Measurements from ENCODE around the gene FURIN. TPM values are rescaled to one million over a fixed set of nuclear protein-coding genes. Genes with fewer than 3 reads are reported as not detected.

The FURIN gene
- total and polyA plus RNA-seq, 9 of the 15 experiments (the other 6 are each of a cell fraction or from before 2014, with no cell fraction given): 0.92 to 99.9 (median 34.8) TPM

GRCh38 chr15:90829126-90829525 lies 39.3 kb upstream of the FURIN start (continued):
- TF ChIP-seq KDM1A (IDR thresholded peaks at IDR 0.05) (peak in 1 of 2 experiments; percentile 9; a peak in 1 of 4 replicates), CBX3 (IDR thresholded peaks at IDR 0.05; ENCODE audit: borderline replicate concordance in 1 of 2, low read length in 2 of 2) (no peak), PREB (CRISPR knock-in tag; IDR thresholded peaks at IDR 0.05) (no peak), BCOR (IDR thresholded peaks at IDR 0.05) (peak; percentile 67; the same call in 1 of the 2 replicates)

DNA sequence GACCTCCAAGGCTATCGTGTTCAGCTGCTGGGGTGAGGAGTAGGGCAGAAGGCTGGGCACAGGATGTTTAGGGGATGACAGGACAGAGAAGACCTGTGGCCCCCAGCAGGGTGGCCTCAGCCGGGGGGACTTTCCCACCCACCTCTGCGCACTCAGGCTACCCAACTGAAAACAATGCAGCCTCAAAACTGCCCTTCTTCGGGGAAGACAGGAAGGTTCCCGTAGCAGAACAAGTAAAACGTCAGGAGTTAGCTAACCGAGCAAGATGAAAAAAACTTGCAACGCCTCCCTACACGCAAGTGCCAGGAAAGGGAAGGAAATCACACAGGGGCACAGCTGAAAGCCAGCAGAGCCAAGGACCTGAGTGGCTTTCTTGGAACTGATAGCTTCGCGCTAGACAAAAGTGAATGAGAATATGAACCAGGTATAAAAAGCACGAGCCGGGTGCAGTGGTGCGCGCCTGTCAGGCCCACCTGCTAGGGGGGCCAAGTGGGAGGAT lies 38.4 kb upstream of the FURIN start:
- no peaks in the 10 kb centered on the region for H3K9me1 ChIP-seq (ENCODE audit: control insufficient read depth, insufficient read depth, low read length)
- H3K4me3 ChIP-seq: no peak overlapping the region
- no peaks in the 10 kb centered on the region for H3K27me3 ChIP-seq (ENCODE audit: control insufficient read depth in 2 of 2, insufficient read depth in 2 of 2, low read length in 2 of 2)
- FAIRE-seq (no peak), DNase-seq (ENCODE audit: extremely low read depth in 1 of 4, low spot score in 3 of 4) (no peak), ATAC-seq (no peak)
- H4K20me1 ChIP-seq (replicated peaks; ENCODE audit: control insufficient read depth, insufficient read depth, low read length): no peaks in the 10 kb centered on the region
- 71% methylated on average over 15 of the region's 15 CpGs for WGBS (ENCODE audit: insufficient coverage, low coverage, missing lambda C conversion rate)
- H3K36me3 ChIP-seq (ENCODE audit: control insufficient read depth, insufficient read depth, low read length): no peaks in the 10 kb centered on the region
- peak overlapping the region; percentile 34; the same call in 1 of the 2 replicates for H2AFZ ChIP-seq (ENCODE audit: low read depth, low read length)
- peak overlapping the region in 1 of 2 experiments; percentile 61; a peak in 1 of 4 replicates for H3K9ac ChIP-seq (ENCODE audit: insufficient read depth in 1 of 2, low read depth in 2 of 2, low read length in 2 of 2)
- in situ Hi-C loops (cut with MboI) (no loop called here), intact Hi-C loops (cut with micrococcal nuclease) (no loop called here)
- CTCF ChIA-PET (ENCODE audit: low intra/inter-chr PET ratio): no interaction called here
- H3K79me2 ChIP-seq (ENCODE audit: control insufficient read depth, insufficient read depth, low read length): no peaks in the 10 kb centered on the region
- BruUV-seq (replicated peaks): no TSS peak
- no peaks in the 10 kb centered on the region; the same call in 1 of the 2 replicates for H3K9me3 ChIP-seq (replicated peaks; ENCODE audit: control insufficient read depth, insufficient read depth, low read depth, low read length)
- H3K27ac ChIP-seq (ENCODE audit: extremely low read depth, low read depth, low read length): no peak overlapping the region
- H3K4me2 ChIP-seq (ENCODE audit: insufficient read depth, low read length): no peak overlapping the region
- H3K4me1 ChIP-seq (replicated peaks in 1 of 2; ENCODE audit: control insufficient read depth in 2 of 2, insufficient read depth in 2 of 2, low read length in 2 of 2): peaks cover 10 to 37% of the 10 kb centered on the region in 2 experiments; a peak in 4 of 5 replicates
- POLR2A ChIA-PET: no interaction called here
- TF ChIP-seq, protein P1, sequence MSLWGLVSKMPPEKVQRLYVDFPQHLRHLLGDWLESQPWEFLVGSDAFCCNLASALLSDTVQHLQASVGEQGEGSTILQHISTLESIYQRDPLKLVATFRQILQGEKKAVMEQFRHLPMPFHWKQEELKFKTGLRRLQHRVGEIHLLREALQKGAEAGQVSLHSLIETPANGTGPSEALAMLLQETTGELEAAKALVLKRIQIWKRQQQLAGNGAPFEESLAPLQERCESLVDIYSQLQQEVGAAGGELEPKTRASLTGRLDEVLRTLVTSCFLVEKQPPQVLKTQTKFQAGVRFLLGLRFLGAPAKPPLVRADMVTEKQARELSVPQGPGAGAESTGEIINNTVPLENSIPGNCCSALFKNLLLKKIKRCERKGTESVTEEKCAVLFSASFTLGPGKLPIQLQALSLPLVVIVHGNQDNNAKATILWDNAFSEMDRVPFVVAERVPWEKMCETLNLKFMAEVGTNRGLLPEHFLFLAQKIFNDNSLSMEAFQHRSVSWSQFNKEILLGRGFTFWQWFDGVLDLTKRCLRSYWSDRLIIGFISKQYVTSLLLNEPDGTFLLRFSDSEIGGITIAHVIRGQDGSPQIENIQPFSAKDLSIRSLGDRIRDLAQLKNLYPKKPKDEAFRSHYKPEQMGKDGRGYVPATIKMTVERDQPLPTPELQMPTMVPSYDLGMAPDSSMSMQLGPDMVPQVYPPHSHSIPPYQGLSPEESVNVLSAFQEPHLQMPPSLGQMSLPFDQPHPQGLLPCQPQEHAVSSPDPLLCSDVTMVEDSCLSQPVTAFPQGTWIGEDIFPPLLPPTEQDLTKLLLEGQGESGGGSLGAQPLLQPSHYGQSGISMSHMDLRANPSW (CRISPR knock-in tag; IDR thresholded peaks at IDR 0.05): no peak
- no peak for TF ChIP-seq POLR2B (IDR thresholded peaks at IDR 0.05; ENCODE audit: low read depth, partially characterized antibody)
- TF ChIP-seq ASH1L (IDR thresholded peaks at IDR 0.05; ENCODE audit: borderline replicate concordance, low read depth, partially characterized antibody): no peak
- TF ChIP-seq BHLHE40 (IDR thresholded peaks at IDR 0.05; ENCODE audit: low read length): no peak
- no peak for TF ChIP-seq NFYB (IDR thresholded peaks at IDR 0.05; ENCODE audit: extremely low read depth, insufficient read length)
- no peak for TF ChIP-seq TEAD4 (IDR thresholded peaks at IDR 0.05; ENCODE audit: low read length)
- no peak for TF ChIP-seq TEAD4 (CRISPR knock-in tag; IDR thresholded peaks at IDR 0.05; ENCODE audit: borderline replicate concordance)
- TF ChIP-seq ZEB2 (IDR thresholded peaks at IDR 0.05): no peak
- TF ChIP-seq CBX5 (IDR thresholded peaks at IDR 0.05; ENCODE audit: borderline replicate concordance, low read depth): no peak
- TF ChIP-seq TEAD2 (tag; IDR thresholded peaks at IDR 0.05): no peak
- TF ChIP-seq, protein P2, sequence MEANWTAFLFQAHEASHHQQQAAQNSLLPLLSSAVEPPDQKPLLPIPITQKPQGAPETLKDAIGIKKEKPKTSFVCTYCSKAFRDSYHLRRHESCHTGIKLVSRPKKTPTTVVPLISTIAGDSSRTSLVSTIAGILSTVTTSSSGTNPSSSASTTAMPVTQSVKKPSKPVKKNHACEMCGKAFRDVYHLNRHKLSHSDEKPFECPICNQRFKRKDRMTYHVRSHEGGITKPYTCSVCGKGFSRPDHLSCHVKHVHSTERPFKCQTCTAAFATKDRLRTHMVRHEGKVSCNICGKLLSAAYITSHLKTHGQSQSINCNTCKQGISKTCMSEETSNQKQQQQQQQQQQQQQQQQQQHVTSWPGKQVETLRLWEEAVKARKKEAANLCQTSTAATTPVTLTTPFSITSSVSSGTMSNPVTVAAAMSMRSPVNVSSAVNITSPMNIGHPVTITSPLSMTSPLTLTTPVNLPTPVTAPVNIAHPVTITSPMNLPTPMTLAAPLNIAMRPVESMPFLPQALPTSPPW (CRISPR knock-in tag; IDR thresholded peaks at IDR 0.05): no peak
- no peak for TF ChIP-seq KDM4B (IDR thresholded peaks at IDR 0.05; ENCODE audit: borderline replicate concordance in 2 of 2, low read depth in 1 of 2)
- TF ChIP-seq ZNF217 (CRISPR knock-in tag; IDR thresholded peaks at IDR 0.05): no peak

Data from K562 (cell line).